ENCODE results near the gene CDCA4. TPM values are rescaled to one million over a fixed set of nuclear protein-coding genes. Genes with fewer than 3 reads are reported as not detected.

Gene CDCA4
- total RNA-seq, 1 experiment from 2014 or later, result 57.7 TPM

DNA sequence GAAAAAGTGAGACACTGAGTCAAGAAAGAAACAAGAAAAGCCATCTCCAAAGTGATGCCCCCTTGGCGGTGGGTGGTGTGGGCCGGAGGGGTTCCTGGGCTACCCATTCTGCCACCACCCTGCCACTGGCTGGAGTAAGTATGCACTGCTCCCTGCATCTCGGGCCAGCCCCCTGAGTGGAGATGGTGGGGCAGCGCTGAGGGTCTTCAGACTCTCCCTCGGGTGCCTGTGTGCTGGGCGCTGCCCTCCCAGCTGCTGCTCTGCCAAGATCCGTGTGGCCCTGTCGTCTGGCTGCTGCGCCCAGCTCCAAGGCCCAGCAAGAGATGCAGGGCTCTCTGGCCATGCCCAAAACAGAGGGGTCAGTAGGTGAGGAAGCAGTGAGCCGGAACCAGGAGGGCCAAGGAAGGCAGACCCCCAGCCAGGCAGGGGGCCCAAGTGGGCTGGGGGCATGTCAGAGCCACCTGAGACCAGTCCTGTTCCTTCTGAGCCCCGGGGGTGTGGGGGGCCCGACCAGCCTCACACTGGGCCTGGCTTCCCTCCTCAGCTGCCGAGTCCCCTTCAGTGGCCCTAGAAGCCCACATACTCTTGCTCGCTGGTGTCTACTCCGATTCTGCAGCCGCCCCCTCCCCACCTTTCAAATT lies 39.2 kb upstream of the CDCA4 start:
- Histone ChIP-seq H3K4me1 (ENCODE audit: insufficient read depth, low read length) (no peaks in the 10 kb centered on the region), H3K23me2 (ENCODE audit: insufficient read length, low read depth, low read length, poor library complexity, severe bottlenecking) (no peaks in the 10 kb centered on the region), H2AFZ (ENCODE audit: low read length) (no peak overlapping the region), H3K27ac (ENCODE audit: insufficient read length, low read depth, low read length) (no peak overlapping the region), H3K23ac (ENCODE audit: insufficient read length, low read depth, low read length) (no peak overlapping the region), H3K79me2 (ENCODE audit: insufficient read depth, low read length) (no peaks in the 10 kb centered on the region), H4K20me1 (ENCODE audit: control insufficient read depth, insufficient read depth, insufficient read length) (no peaks in the 10 kb centered on the region), H4K5ac (ENCODE audit: insufficient read length, low read depth, low read length) (no peak overlapping the region), H3T11ph (ENCODE audit: low read length) (no peak overlapping the region), H3K18ac (ENCODE audit: insufficient read length, low read depth, low read length) (no peak overlapping the region), H4K91ac (ENCODE audit: insufficient read length, low read depth, low read length) (no peak overlapping the region), H2BK15ac (ENCODE audit: low read depth, low read length) (no peak overlapping the region), H2BK20ac (ENCODE audit: low read depth, low read length, poor library complexity, severe bottlenecking) (no peak overlapping the region), H2BK5ac (ENCODE audit: insufficient read length, low read length) (no peak overlapping the region), H2BK12ac (ENCODE audit: insufficient read length, low read depth, low read length) (no peak overlapping the region), H3K14ac (ENCODE audit: insufficient read depth, low read length) (no peak overlapping the region), H3K79me1 (ENCODE audit: insufficient read depth, low read depth, low read length, poor library complexity, severe bottlenecking) (no peaks in the 10 kb centered on the region), H3K4ac (ENCODE audit: low read depth, low read length) (no peak overlapping the region), H3K9ac (ENCODE audit: extremely low read depth, insufficient read length, low read length) (no peak overlapping the region), H3K9me3 (ENCODE audit: control insufficient read depth, low read depth, low read length) (no peaks in the 10 kb centered on the region), H4K8ac (replicated peaks; ENCODE audit: insufficient read length, low read depth, low read length) (no peak overlapping the region), H3K4me2 (ENCODE audit: insufficient read depth, insufficient read length, low read length) (no peak overlapping the region), H2BK120ac (ENCODE audit: low read depth, low read length, poor library complexity, severe bottlenecking) (no peak overlapping the region), H2AK5ac (ENCODE audit: insufficient read length, low read length) (no peak overlapping the region), H3K56ac (ENCODE audit: insufficient read length, low read depth, low read length) (no peak overlapping the region), H3K27me3 (ENCODE audit: insufficient read depth, low read length) (peaks cover 8% of the 10 kb centered on the region)
- H3K9me3 Mint-ChIP-seq, result no peaks in the 10 kb centered on the region
- H3K4me3 Mint-ChIP-seq, result no peak overlapping the region
- no CpG with 5 or more reads among the region's 16 CpGs for WGBS (ENCODE audit: extremely low coverage, insufficient read length, low lambda C conversion rate)
- DNase-seq, result no peak
- H3K27ac Mint-ChIP-seq, result no peak overlapping the region
- peaks cover 10% of the 10 kb centered on the region for H3K27me3 Mint-ChIP-seq (ENCODE audit: low read depth)
- H3K36me3 Mint-ChIP-seq (ENCODE audit: insufficient read depth in 1 of 3, low read depth in 3 of 3), result no peaks in the 10 kb centered on the region; a peak in 1 of 7 replicates
- H3K4me1 Mint-ChIP-seq, result peaks cover 26 to 43% of the 10 kb centered on the region in 2 experiments
- TF ChIP-seq, protein P1, sequence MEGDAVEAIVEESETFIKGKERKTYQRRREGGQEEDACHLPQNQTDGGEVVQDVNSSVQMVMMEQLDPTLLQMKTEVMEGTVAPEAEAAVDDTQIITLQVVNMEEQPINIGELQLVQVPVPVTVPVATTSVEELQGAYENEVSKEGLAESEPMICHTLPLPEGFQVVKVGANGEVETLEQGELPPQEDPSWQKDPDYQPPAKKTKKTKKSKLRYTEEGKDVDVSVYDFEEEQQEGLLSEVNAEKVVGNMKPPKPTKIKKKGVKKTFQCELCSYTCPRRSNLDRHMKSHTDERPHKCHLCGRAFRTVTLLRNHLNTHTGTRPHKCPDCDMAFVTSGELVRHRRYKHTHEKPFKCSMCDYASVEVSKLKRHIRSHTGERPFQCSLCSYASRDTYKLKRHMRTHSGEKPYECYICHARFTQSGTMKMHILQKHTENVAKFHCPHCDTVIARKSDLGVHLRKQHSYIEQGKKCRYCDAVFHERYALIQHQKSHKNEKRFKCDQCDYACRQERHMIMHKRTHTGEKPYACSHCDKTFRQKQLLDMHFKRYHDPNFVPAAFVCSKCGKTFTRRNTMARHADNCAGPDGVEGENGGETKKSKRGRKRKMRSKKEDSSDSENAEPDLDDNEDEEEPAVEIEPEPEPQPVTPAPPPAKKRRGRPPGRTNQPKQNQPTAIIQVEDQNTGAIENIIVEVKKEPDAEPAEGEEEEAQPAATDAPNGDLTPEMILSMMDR (conservative IDR thresholded peaks at IDR 0.05), result no peak
